ENCODE data around the gene CATSPERE.
"Not testable (repeated sequence)": the region's sequence is repeated elsewhere in the genome, so short reads cannot be mapped to it uniquely, and the experiment has no call there.

Gene CATSPERE

GRCh38 chr1:244628789-244629188, 167.7 kb downstream of the CATSPERE start:
- no peak for DNase-seq (ENCODE audit: low spot score)

DNA sequence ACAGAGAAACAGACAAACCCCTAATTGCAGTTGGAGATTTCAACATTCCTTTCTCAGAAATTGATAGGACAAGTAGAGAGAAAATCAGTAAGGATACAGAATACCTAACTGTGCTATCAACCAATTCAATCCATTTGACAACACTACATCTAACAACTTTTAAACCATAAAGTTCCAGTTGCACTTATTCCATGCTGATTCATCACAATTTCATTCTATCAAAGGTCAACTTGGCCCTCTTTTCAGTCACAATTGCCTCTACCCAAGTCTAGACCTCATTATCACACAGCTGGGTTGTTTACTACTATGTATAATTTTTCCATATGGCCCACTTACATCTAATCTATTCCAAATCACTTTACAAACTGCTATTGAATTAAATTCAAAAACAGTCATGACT, 172.1 kb downstream of the CATSPERE start:
- DNase-seq (ENCODE audit: low spot score) = no peak

DNA sequence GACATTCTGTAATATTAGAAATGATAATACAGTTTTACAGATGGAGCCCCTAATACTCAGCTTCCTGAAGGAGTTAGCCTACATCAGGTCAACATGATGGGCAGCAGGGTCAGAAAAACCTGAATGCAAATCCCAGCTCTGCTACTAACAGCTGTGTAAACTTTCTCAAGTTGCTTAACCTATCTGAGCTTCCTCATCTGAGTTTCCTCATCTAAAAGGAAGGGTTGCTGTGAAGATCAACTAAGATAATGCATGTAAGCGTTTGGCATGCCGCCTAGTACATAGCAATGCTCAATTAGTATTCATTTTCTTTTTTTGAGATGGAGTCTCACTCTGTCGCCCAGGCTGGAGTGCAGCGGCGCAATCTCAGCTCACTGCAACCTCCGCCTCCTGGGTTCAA, 173.5 kb downstream of the CATSPERE start:
- no peak for DNase-seq (ENCODE audit: low spot score)

DNA sequence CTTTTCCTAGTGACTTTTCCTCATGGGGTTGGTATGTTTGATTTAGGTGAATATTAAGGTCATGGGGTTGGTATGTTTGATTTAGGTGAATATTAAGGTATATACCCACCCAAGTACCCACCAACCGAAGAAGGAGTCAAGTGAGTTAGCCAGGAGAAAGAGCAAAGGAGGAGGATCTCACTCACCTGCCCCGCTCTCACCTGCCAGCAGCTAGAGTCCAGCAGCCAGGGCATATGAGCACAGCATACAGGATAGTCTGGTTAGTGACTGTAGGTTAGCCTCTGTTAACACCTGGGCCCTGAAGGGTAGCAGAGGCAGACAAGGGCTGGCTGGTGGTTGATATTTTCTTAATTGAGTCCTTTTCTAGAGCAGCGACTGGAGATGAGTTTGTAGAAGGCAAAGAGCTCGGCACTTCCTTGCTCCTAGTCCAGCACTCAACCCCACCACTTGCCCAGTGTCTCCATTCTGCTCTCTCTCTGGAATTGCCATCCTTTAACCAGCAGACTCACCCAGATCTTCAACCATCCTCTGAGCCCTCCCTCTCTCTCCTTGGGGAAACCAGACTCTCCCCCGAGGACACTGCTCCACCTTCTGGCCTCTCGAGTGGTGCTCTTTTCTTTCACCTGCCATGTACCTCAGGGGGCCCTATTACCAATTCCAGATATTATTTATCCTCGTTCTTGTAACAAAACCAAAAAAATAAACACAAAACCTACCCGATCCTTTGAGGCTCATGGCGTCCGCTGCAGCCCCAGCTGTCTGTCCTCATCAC, 175.6 kb downstream of the CATSPERE start:
- DNase-seq (ENCODE audit: low spot score) = no peak

GRCh38 chr1:244639561-244639960, 178.5 kb downstream of the CATSPERE start:
- DNase-seq (ENCODE audit: low spot score) = no peak

DNA sequence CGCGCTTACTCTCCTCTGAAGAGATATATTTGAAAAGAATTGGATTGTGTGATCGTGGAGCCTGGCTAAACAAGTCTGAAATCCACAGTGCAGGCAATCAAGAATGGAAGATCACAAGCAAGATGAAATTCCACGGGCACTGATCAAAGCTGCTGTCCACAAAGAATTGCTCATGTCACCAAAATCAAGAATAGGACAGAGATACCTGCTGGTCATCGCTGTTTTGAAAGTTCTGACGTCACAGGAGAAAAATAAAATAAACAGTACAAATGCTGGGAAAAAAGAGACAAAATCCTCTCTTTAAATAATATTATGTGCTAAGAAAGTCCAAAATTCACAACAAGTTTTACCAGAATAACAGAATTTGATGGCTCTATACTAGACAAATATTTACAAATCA, 179.8 kb downstream of the CATSPERE start:
- DNase-seq (ENCODE audit: low spot score) = no peak

DNA sequence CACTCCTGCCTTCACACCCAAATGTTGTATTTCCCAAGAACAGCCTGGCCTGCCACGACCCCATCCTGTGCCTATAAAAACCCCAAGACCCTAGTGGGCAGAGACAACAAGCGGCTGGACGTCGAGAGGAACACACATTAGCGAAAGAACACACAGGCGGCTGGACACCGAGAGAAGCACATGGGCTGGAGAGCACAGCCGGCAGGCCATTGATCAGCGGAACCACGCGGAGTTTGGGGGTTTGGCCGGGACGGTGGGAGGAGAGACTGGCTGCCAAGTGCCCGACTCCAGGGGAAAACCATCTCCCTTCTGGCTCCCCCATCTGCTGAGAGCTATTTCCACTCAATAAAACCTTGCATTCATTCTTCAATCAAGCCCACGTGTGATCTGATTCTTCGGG, 181.5 kb downstream of the CATSPERE start:
- no peak for DNase-seq (ENCODE audit: low spot score)

GRCh38 chr1:244642988-244643387, 181.9 kb downstream of the CATSPERE start:
- DNase-seq (ENCODE audit: low spot score) = no peak

DNA sequence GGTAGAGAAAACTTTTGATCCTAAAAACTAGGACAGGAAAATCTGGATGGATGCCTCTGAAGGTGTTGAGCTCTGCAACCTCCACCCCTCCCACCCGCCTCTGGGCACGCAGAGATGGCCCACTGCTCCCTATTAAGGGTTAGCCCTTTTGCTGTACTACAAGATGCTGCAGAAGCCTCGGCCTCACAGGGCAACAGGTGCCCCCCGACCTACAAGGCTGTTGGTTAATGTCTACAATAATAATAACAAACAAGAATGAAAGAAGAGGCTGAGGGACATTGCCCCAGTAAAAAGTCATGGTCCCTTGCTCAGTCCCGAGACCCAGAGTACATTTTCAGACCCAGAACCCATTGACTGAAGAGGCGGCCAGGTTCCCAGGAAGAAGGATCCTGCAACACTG, 184.3 kb downstream of the CATSPERE start:
- no peak for DNase-seq (ENCODE audit: low spot score)

GRCh38 chr1:244645890-244646289, 184.8 kb downstream of the CATSPERE start:
- DNase-seq (ENCODE audit: low spot score) = no peak

- DNase-seq (ENCODE audit: low spot score) = no peak
Observed at GRCh38 chr1:244647819-244648218, 186.7 kb downstream of the CATSPERE start.

DNA sequence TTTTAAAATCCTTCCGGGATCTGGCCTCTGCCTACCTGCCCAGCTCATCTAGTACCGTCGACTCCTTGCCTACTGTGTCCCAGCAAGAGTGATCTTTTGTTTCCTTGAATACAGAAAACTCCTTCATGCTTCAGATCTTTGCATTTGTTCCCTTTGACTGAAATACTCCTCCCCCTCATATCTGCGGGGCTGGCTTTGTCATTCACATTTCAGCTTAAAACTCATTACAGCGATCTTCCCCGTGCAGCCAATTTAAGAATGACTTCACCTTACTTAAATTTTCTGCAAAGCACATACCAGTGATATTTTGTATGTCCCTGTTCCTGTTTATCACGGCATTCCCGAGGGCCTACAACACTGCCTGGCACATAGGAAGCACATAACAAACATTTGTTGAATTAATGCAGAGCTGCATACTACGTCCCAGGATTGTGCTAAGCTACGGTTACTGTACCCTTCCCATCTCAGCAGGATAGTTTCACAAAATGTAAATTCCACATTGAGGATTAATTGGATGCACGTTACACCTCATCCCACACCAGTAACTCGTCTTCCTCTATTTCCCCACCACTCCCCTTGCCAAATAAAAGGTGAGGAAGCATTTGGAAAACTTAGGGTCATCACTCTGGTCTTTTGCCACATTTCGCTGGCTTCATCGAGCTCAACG, 191.0 kb downstream of the CATSPERE start:
- DNase-seq (ENCODE audit: low spot score) = no peak

DNA sequence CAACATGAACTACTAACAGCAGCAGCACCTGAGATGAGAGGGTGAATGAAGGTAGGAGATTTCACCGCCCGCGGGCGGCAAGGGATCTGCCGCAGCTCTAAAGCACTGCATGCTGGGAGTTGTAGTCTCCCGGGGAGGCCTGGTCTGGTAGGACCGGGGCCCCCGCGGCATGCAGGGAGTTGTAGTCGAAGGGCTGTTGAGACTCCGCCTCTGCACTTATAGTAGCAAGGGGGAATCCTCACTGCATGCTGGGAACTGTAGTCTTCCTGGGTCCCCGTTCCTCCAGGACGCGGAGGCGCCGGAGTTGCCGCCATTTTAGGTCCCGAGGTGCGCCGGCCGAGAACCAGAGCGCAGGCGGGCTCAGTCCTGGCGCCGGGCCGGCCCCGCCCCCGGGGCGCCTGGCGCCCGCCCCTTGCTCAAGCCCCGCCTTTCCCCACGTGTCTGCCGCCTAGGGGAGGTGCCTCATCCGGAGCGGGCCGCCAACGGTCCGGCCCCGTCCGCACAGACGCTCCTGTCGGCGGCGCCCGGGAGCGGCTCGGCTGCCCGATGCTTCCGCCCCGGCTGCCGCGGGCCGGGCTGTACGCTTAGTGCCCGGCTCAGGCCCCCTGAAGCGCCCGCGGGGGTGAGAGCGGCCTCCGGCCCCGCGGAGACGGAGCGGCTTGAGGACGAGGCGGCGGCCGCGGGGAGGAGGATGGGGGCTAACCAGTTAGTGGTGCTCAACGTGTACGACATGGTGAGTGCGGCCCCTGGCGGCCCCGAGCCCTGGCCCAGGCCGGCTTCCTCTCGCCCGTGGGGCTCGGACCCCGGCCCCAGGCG, 191.8 kb downstream of the CATSPERE start, which contains the start of gene DESI2:
Gene DESI2, plus strand, starts transcription at position 504 of the 816 bp plus-strand sequence. Its CDS starts 188 bp downstream, at position 692.
- DNase-seq (ENCODE audit: low spot score) = peak; percentile 99

GRCh38 chr1:244653439-244654107, 192.5 kb downstream of the CATSPERE start:
- DNase-seq (ENCODE audit: low spot score) = no peak

DNA sequence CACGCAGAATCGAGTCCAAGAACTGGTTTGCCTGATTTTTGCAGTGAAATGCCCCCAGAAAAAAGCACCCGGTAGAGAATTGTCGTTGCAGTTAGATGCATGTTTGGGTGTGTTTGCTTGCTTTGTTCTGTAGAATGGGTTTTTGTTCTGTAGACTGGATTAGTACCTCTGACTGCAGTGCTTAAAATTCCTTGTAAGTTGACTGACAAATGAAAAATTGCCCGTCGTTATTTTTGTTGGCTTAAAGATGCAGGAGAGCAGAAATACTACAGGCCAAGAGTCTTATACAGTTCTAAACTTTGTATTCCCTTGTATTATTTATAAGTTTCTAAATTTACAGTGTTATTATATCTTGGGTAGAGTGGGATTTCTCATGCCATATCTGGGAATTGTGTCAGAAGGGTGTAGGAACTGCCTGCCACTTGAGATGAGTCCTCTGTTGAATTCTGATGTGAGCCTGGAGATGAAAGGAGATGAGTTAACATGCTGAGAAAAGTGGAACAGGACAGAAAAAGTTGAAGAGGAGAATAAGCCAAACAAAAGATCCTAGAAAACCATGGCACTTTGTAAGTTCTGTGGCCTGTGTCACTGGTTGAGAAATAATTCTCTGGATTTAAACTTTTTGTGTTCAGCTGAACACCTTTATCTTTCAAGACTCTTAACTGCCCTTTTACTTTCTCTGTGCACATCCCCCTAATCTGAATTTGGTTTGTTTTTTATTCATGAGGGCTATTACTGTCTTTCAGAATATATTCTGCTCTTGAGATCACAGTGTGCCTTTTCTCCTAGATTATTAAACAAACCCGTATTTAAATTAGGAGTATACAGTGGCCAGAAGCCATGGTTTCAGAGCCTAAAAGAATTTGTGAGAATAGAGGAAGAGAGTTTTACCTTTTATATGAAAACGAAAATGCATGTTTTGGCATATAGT, 193.3 kb downstream of the CATSPERE start:
- no peak for DNase-seq (ENCODE audit: low spot score)

DNA sequence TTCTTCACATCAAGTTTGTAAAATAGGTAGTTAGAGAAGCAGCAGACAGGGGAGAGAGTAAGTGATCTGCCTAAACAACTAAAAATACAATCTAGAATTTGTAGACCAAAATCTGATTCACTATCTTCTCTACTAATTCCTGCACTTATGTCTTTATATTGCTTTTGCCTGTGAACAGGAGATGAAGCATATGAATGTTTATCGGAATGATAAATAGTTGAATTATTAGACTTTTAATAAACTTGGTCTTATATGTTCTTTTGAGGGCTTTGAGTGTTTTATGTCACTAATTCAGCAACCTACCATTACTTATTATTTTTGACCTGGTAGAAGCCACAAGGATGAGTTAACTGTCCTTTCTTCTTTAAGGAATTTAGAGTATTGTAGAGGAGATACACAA, 194.1 kb downstream of the CATSPERE start:
- no peak for DNase-seq (ENCODE audit: low spot score)

- DNase-seq (ENCODE audit: low spot score) = no peak
Observed at GRCh38 chr1:244657421-244657820, 196.3 kb downstream of the CATSPERE start.

- no peak for DNase-seq (ENCODE audit: low spot score)
Observed at GRCh38 chr1:244659694-244660093, 198.6 kb downstream of the CATSPERE start.

GRCh38 chr1:244660595-244660994, 199.5 kb downstream of the CATSPERE start:
- no peak for DNase-seq (ENCODE audit: low spot score)

- not testable (repeated sequence) for DNase-seq (ENCODE audit: low spot score)
Observed at GRCh38 chr1:244661569-244662312, 200.7 kb downstream of the CATSPERE start.
